Daoy (cell line): Measurements from ENCODE around the gene SIPA1L2. TPM values are rescaled to one million over a fixed set of nuclear protein-coding genes. Genes with fewer than 3 reads are reported as not detected.
"Not testable (repeated sequence)": the region's sequence is repeated elsewhere in the genome, so short reads cannot be mapped to it uniquely, and the experiment has no call there.

Experiments
- DNase-seq: peaks from one replicate; pipeline ENCODE4 v3.0.0-alpha.2; 2015; ENCODE audit warnings: low read depth
- total RNA-seq: library from RNA; depleted of rRNA; stranded (reverse); fragments of >200 nt; shearing (Covaris generic); gene quantifications from 2 replicates; pipeline ENCODE4 v1.2.3, GENCODE V29; 2014

The SIPA1L2 gene
- total RNA-seq, 1 experiment from 2014 or later: 37.4 TPM

- peak; percentile 38 for DNase-seq
Measured at GRCh38 chr1:232620356-232620969, 9.5 kb downstream of the SIPA1L2 start.

GRCh38 chr1:232617237-232617636, 12.7 kb downstream of the SIPA1L2 start:
- no peak for DNase-seq

GRCh38 chr1:232615306-232615800, 14.6 kb downstream of the SIPA1L2 start:
- DNase-seq: no peak

GRCh38 chr1:232614811-232615210, 15.1 kb downstream of the SIPA1L2 start:
- no peak for DNase-seq

GRCh38 chr1:232613752-232614381, 16.1 kb downstream of the SIPA1L2 start:
- DNase-seq: peak; percentile 89

- DNase-seq: not testable (repeated sequence)
Measured at GRCh38 chr1:232612836-232613235, 17.1 kb downstream of the SIPA1L2 start.

- DNase-seq: no peak
Measured at GRCh38 chr1:232611834-232612233, 18.1 kb downstream of the SIPA1L2 start.

- DNase-seq: peak; percentile 34
Measured at GRCh38 chr1:232610902-232611745, 18.8 kb downstream of the SIPA1L2 start.

GRCh38 chr1:232610192-232610901, 19.6 kb downstream of the SIPA1L2 start:
- DNase-seq: no peak

- no peak for DNase-seq
Measured at GRCh38 chr1:232608427-232608826, 21.5 kb downstream of the SIPA1L2 start.

GRCh38 chr1:232602622-232603021, 27.3 kb downstream of the SIPA1L2 start:
- no peak for DNase-seq

- DNase-seq: peak; percentile 74
Measured at GRCh38 chr1:232600424-232601258, 29.3 kb downstream of the SIPA1L2 start.

- peak; percentile 39 for DNase-seq
Measured at GRCh38 chr1:232599178-232600041, 30.5 kb downstream of the SIPA1L2 start.

GRCh38 chr1:232598837-232599177, 31.1 kb downstream of the SIPA1L2 start:
- no peak for DNase-seq

- no peak for DNase-seq
Measured at GRCh38 chr1:232598133-232598532, 31.8 kb downstream of the SIPA1L2 start.

- DNase-seq: no peak
Measured at GRCh38 chr1:232597721-232598120, 32.2 kb downstream of the SIPA1L2 start.

- DNase-seq: no peak
Measured at GRCh38 chr1:232596666-232597303, 33.1 kb downstream of the SIPA1L2 start.

GRCh38 chr1:232594768-232595698, 34.9 kb downstream of the SIPA1L2 start:
- DNase-seq: no peak
